ENCODE data around the gene EIF2A. TPM values are rescaled to one million over a fixed set of nuclear protein-coding genes. Genes with fewer than 3 reads are reported as not detected.
A peak's percentile ranks its signal among the peaks of the same experiment; 100 is the strongest.
"Not testable (repeated sequence)": the region's sequence is repeated elsewhere in the genome, so short reads cannot be mapped to it uniquely, and the experiment has no call there.

Gene EIF2A
- 83.3 TPM for polyA plus RNA-seq (2013, experiment 1 of 2)
- polyA plus RNA-seq (2013, experiment 2 of 2): 80.7 TPM

DNA sequence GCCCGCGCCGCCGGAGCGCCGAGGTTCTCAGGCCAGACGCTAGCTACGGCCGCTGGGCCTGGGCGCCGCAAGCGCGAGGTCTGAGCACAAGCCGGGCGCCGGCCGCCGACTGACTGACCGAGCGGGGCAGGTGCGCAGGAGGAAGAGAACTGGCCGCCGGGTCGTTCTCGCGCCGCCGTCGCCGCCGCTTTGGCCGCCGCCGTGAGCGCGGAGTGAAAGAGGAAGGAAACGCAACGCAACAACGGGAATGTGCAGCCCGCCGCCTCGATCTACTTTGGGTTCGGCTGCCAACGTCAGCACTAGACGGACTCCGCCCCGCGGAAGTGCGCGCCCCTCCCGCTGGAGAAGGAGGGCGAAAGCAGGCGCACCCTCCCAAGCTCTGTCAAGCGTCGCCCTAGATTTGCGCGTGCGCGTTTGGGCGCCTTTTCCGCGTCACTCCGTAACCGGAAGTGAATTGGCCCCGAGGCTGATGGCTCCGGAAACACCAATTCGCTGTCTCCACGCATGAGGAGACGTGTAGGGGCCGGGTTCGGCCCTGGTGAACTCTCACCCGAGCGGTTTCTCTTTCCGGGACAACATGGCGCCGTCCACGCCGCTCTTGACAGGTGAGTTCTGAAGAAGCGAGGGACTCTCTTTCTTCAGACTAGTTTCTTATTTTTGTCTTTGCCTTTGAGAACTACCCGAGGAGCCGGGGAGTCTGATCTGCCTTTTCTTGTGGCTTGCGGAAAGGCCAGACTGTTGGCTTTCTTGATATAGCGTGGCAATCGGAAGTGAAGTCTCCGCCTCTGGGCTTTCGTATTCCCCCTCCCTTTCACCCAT lies at the start of gene EIF2A, which contains the start of gene SERP1:
Gene EIF2A, plus strand, starts transcription at position 562 of the 819 bp plus-strand sequence. Its CDS starts 16 bp downstream, at position 578.
Gene SERP1, minus strand, starts transcription at position 271 of the 819 bp plus-strand sequence. CDS start 361 bp downstream, outside the sequence.
- peak within 1 kb of the TSS; percentile 59 for H4K91ac ChIP-seq (ENCODE audit: low read depth, low read length, poor library complexity)
- peak within 1 kb of the TSS; percentile 78 for H4K8ac ChIP-seq (ENCODE audit: low read depth, low read length)
- H3K4me2 ChIP-seq (ENCODE audit: insufficient read depth, low read length, poor library complexity, severe bottlenecking): peak within 1 kb of the TSS; percentile 71
- no peaks in the 10 kb centered on the region for H3K9me3 ChIP-seq (replicated peaks in 1 of 2; ENCODE audit: control insufficient read depth in 2 of 2, insufficient read depth in 1 of 2, low read depth in 1 of 2, low read length in 2 of 2)
- H3K14ac ChIP-seq (ENCODE audit: low read length): peak within 1 kb of the TSS; percentile 79
- no peak within 1 kb of the TSS for H2BK12ac ChIP-seq (ENCODE audit: low read length)
- peaks cover 0 to 7% of the 10 kb centered on the region in 2 donors for H3K4me1 ChIP-seq (ENCODE audit: control insufficient read depth in 2 of 2, insufficient read depth in 1 of 2, low read depth in 1 of 2, low read length in 2 of 2)
- peaks cover 6% of the 10 kb centered on the region for H3K79me1 ChIP-seq (ENCODE audit: low read depth, low read length)
- peak within 1 kb of the TSS; percentile 90 for H3K27ac ChIP-seq (replicated peaks; ENCODE audit: low read length)
- peak within 1 kb of the TSS; percentile 76 to 100 for H3K4me3 ChIP-seq (ENCODE audit: low read length in 2 of 2)
- no CpG with 5 or more reads among the region's 86 CpGs for WGBS, 2 donors (ENCODE audit: extremely low coverage in 2 of 2, insufficient read length in 2 of 2, insufficient replicate concordance in 1 of 2)
- DNase-seq (ENCODE audit: low spot score): peak; percentile 98
- H3K18ac ChIP-seq (ENCODE audit: low read length): peak within 1 kb of the TSS; percentile 97
- peak within 1 kb of the TSS; percentile 55 for H2BK15ac ChIP-seq (ENCODE audit: low read length)
- peak within 1 kb of the TSS; percentile 29 for H2BK5ac ChIP-seq (ENCODE audit: low read length)
- H2AFZ ChIP-seq (ENCODE audit: low read length): peak within 1 kb of the TSS; percentile 93
- H3K9ac ChIP-seq (ENCODE audit: low read depth, low read length, poor library complexity): peak within 1 kb of the TSS; percentile 96
- peak within 1 kb of the TSS; percentile 93 for H3K23ac ChIP-seq (ENCODE audit: low read depth, low read length, poor library complexity)
- H3K36me3 ChIP-seq (replicated peaks in 1 of 2; ENCODE audit: control insufficient read depth in 2 of 2, insufficient read depth in 2 of 2, low read length in 2 of 2): peaks cover 0 to 48% of the 10 kb centered on the region in 2 donors
- H2BK120ac ChIP-seq (ENCODE audit: low read depth, low read length): no peak within 1 kb of the TSS
- no peak within 1 kb of the TSS for H3K4ac ChIP-seq (ENCODE audit: low read length)
- no peaks in the 10 kb centered on the region for H3K27me3 ChIP-seq (ENCODE audit: control insufficient read depth in 3 of 3, insufficient read depth in 3 of 3, low read depth in 1 of 3, low read length in 3 of 3)
- peak within 1 kb of the TSS; percentile 72 for H2AK5ac ChIP-seq (ENCODE audit: low read depth, low read length)

DNA sequence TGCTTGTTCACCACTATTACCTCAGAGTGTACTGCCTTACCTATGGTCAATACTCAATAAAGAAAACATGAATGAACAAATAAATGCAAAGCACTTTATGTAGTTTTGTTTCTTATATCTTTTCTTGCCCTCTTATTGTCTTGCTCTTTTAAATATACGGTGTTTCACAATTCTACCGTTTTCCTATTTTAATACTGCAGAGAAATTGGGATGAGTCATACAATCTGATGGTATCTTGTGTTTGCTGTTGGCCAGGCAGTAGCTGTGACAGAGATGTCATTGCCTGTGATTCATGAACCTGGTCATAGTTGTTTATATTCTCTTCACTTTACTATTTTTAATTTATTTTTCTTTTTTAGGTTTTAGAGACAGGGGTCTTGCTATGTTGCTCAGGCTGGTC lies 48.6 kb upstream of the EIF2A start:
- Histone ChIP-seq H3K18ac (ENCODE audit: low read length) (no peak overlapping the region), H3K9ac (ENCODE audit: low read depth, low read length, poor library complexity) (no peak overlapping the region), H2BK12ac (ENCODE audit: low read length) (no peak overlapping the region), H4K91ac (ENCODE audit: low read depth, low read length, poor library complexity) (no peak overlapping the region), H3K79me1 (ENCODE audit: low read depth, low read length) (no peaks in the 10 kb centered on the region), H3K14ac (ENCODE audit: low read length) (no peak overlapping the region), H3K4me3 (ENCODE audit: low read length in 2 of 2) (no peak overlapping the region), H2BK15ac (ENCODE audit: low read length) (no peak overlapping the region), H2AK5ac (ENCODE audit: low read depth, low read length) (no peak overlapping the region), H3K23ac (ENCODE audit: low read depth, low read length, poor library complexity) (no peak overlapping the region), H3K4me1 (ENCODE audit: control insufficient read depth in 2 of 2, insufficient read depth in 1 of 2, low read depth in 1 of 2, low read length in 2 of 2) (peaks cover 0 to 6% of the 10 kb centered on the region in 2 donors), H3K9me3 (replicated peaks in 1 of 2; ENCODE audit: control insufficient read depth in 2 of 2, insufficient read depth in 1 of 2, low read depth in 1 of 2, low read length in 2 of 2) (peaks cover 6 to 13% of the 10 kb centered on the region in 2 donors), H3K4ac (ENCODE audit: low read length) (no peak overlapping the region), H3K27ac (replicated peaks; ENCODE audit: low read length) (no peak overlapping the region), H3K27me3 (ENCODE audit: control insufficient read depth in 3 of 3, insufficient read depth in 3 of 3, low read depth in 1 of 3, low read length in 3 of 3) (no peaks in the 10 kb centered on the region), H3K36me3 (replicated peaks in 1 of 2; ENCODE audit: control insufficient read depth in 2 of 2, insufficient read depth in 2 of 2, low read length in 2 of 2) (no peaks in the 10 kb centered on the region), H3K4me2 (ENCODE audit: insufficient read depth, low read length, poor library complexity, severe bottlenecking) (no peak overlapping the region), H2BK5ac (ENCODE audit: low read length) (no peak overlapping the region), H2AFZ (ENCODE audit: low read length) (no peak overlapping the region), H2BK120ac (ENCODE audit: low read depth, low read length) (no peak overlapping the region), H4K8ac (ENCODE audit: low read depth, low read length) (no peak overlapping the region)
- DNase-seq (ENCODE audit: low spot score): no peak
- no CpG with 5 or more reads among the region's 2 CpGs for WGBS, 2 donors (ENCODE audit: extremely low coverage in 2 of 2, insufficient read length in 2 of 2, insufficient replicate concordance in 1 of 2)

GRCh38 chr3:150500960-150501359 lies 45.6 kb upstream of the EIF2A start:
- not testable (repeated sequence) for H3K9ac ChIP-seq (ENCODE audit: low read depth, low read length, poor library complexity); H3K36me3 ChIP-seq (replicated peaks in 1 of 2; ENCODE audit: control insufficient read depth in 2 of 2, insufficient read depth in 2 of 2, low read length in 2 of 2); H3K4me3 ChIP-seq (ENCODE audit: low read length in 2 of 2); H3K4me2 ChIP-seq (ENCODE audit: insufficient read depth, low read length, poor library complexity, severe bottlenecking); H4K8ac ChIP-seq (ENCODE audit: low read depth, low read length); H2BK5ac ChIP-seq (ENCODE audit: low read length); H3K4ac ChIP-seq (ENCODE audit: low read length); H2AFZ ChIP-seq (ENCODE audit: low read length); H3K27me3 ChIP-seq (ENCODE audit: control insufficient read depth in 3 of 3, insufficient read depth in 3 of 3, low read depth in 1 of 3, low read length in 3 of 3); H3K14ac ChIP-seq (ENCODE audit: low read length); H3K23ac ChIP-seq (ENCODE audit: low read depth, low read length, poor library complexity); H2BK120ac ChIP-seq (ENCODE audit: low read depth, low read length); H2AK5ac ChIP-seq (ENCODE audit: low read depth, low read length); DNase-seq (ENCODE audit: low spot score); H2BK12ac ChIP-seq (ENCODE audit: low read length); H3K27ac ChIP-seq (replicated peaks; ENCODE audit: low read length); H3K18ac ChIP-seq (ENCODE audit: low read length); H2BK15ac ChIP-seq (ENCODE audit: low read length); H3K79me1 ChIP-seq (ENCODE audit: low read depth, low read length); H3K4me1 ChIP-seq (ENCODE audit: control insufficient read depth in 2 of 2, insufficient read depth in 1 of 2, low read depth in 1 of 2, low read length in 2 of 2); H4K91ac ChIP-seq (ENCODE audit: low read depth, low read length, poor library complexity)
- WGBS, 2 donors (ENCODE audit: extremely low coverage in 2 of 2, insufficient read length in 2 of 2, insufficient replicate concordance in 1 of 2): no CpG with 5 or more reads among the region's 1 CpG
- H3K9me3 ChIP-seq (replicated peaks in 1 of 2; ENCODE audit: control insufficient read depth in 2 of 2, insufficient read depth in 1 of 2, low read depth in 1 of 2, low read length in 2 of 2): peaks cover 6 to 13% of the 10 kb centered on the region in 2 donors

GRCh38 chr3:150503402-150504099 lies 43.0 kb upstream of the EIF2A start:
- Histone ChIP-seq H4K8ac (ENCODE audit: low read depth, low read length) (no peak overlapping the region), H3K36me3 (replicated peaks in 1 of 2; ENCODE audit: control insufficient read depth in 2 of 2, insufficient read depth in 2 of 2, low read length in 2 of 2) (no peaks in the 10 kb centered on the region), H3K4me3 (ENCODE audit: low read length in 2 of 2) (no peak overlapping the region), H3K27me3 (ENCODE audit: control insufficient read depth in 3 of 3, insufficient read depth in 3 of 3, low read depth in 1 of 3, low read length in 3 of 3) (peaks cover 0 to 5% (median 0%) of the 10 kb centered on the region in 3 experiments), H3K27ac (replicated peaks; ENCODE audit: low read length) (no peak overlapping the region), H3K9ac (ENCODE audit: low read depth, low read length, poor library complexity) (no peak overlapping the region), H2BK120ac (ENCODE audit: low read depth, low read length) (no peak overlapping the region), H2BK5ac (ENCODE audit: low read length) (no peak overlapping the region), H2BK15ac (ENCODE audit: low read length) (no peak overlapping the region), H3K4me1 (ENCODE audit: control insufficient read depth in 2 of 2, insufficient read depth in 1 of 2, low read depth in 1 of 2, low read length in 2 of 2) (no peaks in the 10 kb centered on the region), H3K23ac (ENCODE audit: low read depth, low read length, poor library complexity) (no peak overlapping the region), H3K18ac (ENCODE audit: low read length) (no peak overlapping the region), H3K79me1 (ENCODE audit: low read depth, low read length) (no peaks in the 10 kb centered on the region), H3K4me2 (ENCODE audit: insufficient read depth, low read length, poor library complexity, severe bottlenecking) (no peak overlapping the region), H2BK12ac (ENCODE audit: low read length) (no peak overlapping the region), H3K9me3 (replicated peaks in 1 of 2; ENCODE audit: control insufficient read depth in 2 of 2, insufficient read depth in 1 of 2, low read depth in 1 of 2, low read length in 2 of 2) (peaks cover 6 to 13% of the 10 kb centered on the region in 2 donors), H4K91ac (ENCODE audit: low read depth, low read length, poor library complexity) (no peak overlapping the region), H3K14ac (ENCODE audit: low read length) (peak overlapping the region; percentile 27), H2AK5ac (ENCODE audit: low read depth, low read length) (peak overlapping the region; percentile 47), H3K4ac (ENCODE audit: low read length) (no peak overlapping the region), H2AFZ (ENCODE audit: low read length) (no peak overlapping the region)
- WGBS, 2 donors (ENCODE audit: extremely low coverage in 2 of 2, insufficient read length in 2 of 2, insufficient replicate concordance in 1 of 2): no CpG with 5 or more reads among the region's 5 CpGs
- DNase-seq (ENCODE audit: low spot score): no peak

Data from neuronal stem cell (in vitro differentiated cells).